ENCODE results near the gene ANKRD40. TPM values are rescaled to one million over a fixed set of nuclear protein-coding genes. Genes with fewer than 3 reads are reported as not detected.

Gene ANKRD40
- total and polyA plus RNA-seq, 3 donors from 2014 or later, result 24.3 to 31.7 (median 24.7) TPM

DNA sequence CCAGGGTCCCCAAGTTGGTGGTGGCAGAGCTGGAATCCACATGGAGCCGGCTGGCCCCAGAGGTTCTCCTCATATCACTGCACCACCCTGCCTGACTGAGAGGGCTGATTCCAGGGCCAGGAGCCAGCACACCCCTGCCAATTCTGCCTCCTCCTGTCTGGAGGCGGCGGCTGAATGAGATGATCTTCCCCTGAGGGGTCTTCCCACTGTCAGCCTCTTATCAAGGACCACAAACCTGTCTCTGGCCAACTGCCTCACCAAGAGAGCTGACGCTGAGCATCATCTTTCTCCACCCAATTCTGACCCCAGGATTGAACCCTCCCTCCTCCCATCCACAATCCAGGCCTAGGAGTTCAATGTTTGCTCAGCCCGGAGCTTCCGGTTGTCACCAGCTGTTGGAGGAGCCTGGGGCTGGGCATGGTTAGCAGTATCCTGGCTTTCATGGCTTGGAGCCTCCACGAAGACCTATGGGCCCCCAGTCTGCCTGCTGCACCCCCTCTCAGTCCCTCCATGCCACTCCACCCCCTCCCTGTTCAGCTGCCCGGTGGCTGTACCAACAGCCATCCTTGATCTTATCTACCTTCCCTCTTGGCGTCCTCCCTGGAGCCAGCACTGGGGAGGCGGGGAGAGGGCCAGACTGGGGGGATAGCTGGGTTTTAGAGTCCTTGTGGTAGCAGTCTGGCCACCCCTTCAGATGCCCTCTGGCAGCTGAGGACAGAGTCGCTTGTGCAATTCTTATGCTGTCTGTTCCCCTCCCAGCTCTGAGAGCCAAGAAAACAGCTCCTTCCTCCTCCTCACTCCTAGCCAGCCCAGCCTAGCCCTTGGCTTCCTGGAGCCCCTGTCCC, 47.5 kb downstream of the ANKRD40 start:
- no peaks in the 10 kb centered on the region for H3K27me3 ChIP-seq
- H3K36me3 ChIP-seq (ENCODE audit: low read depth, missing control alignments), result no peaks in the 10 kb centered on the region
- H3K27ac ChIP-seq, result no peak overlapping the region
- H3K4me3 ChIP-seq, result no peak overlapping the region
- no peak for TF ChIP-seq POLR2A (IDR thresholded peaks at IDR 0.05)
- TF ChIP-seq, protein P1, sequence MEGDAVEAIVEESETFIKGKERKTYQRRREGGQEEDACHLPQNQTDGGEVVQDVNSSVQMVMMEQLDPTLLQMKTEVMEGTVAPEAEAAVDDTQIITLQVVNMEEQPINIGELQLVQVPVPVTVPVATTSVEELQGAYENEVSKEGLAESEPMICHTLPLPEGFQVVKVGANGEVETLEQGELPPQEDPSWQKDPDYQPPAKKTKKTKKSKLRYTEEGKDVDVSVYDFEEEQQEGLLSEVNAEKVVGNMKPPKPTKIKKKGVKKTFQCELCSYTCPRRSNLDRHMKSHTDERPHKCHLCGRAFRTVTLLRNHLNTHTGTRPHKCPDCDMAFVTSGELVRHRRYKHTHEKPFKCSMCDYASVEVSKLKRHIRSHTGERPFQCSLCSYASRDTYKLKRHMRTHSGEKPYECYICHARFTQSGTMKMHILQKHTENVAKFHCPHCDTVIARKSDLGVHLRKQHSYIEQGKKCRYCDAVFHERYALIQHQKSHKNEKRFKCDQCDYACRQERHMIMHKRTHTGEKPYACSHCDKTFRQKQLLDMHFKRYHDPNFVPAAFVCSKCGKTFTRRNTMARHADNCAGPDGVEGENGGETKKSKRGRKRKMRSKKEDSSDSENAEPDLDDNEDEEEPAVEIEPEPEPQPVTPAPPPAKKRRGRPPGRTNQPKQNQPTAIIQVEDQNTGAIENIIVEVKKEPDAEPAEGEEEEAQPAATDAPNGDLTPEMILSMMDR (IDR thresholded peaks at IDR 0.05), result no peak
- DNase-seq, result no peak
- intact Hi-C loops (cut with DNase I; ENCODE audit: low total_unique reads), result no loop called here
- WGBS, 2 donors, result 54 to 72% methylated on average over 7 to 11 of the region's 11 CpGs
- peaks cover 14% of the 10 kb centered on the region for H3K4me1 ChIP-seq
- H3K9me3 ChIP-seq, result no peaks in the 10 kb centered on the region

DNA sequence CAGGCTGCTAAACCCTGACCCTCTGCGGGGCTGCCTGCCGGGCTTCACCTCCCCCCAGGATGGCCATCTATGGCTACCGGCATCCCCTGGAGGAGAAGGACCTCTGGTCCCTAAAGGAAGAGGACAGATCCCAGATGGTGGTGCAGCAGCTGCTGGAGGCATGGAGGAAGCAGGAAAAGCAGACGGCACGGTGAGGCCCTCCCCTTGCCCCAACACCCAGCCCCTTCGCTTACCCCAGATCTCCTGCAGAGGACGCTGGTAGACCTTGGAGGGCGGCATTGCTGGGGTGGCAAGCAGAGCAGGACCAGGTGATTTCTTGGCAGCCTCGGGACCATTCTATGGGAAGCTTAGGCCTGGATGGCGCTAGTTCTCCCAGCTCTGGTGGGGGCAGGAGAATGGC, 48.5 kb downstream of the ANKRD40 start:
- Histone ChIP-seq H3K36me3 (ENCODE audit: low read depth, missing control alignments) (no peaks in the 10 kb centered on the region), H3K27ac (no peak overlapping the region), H3K4me1 (peaks cover 14% of the 10 kb centered on the region), H3K27me3 (no peaks in the 10 kb centered on the region), H3K9me3 (no peaks in the 10 kb centered on the region), H3K4me3 (no peak overlapping the region)
- WGBS, 2 donors, result 91 to 100% methylated on average over 5 to 10 of the region's 10 CpGs
- intact Hi-C loops (cut with DNase I; ENCODE audit: low total_unique reads), result no loop called here
- TF ChIP-seq, protein P1 (IDR thresholded peaks at IDR 0.05), result no peak
- no peak for TF ChIP-seq POLR2A (IDR thresholded peaks at IDR 0.05)
- no peak for DNase-seq

DNA sequence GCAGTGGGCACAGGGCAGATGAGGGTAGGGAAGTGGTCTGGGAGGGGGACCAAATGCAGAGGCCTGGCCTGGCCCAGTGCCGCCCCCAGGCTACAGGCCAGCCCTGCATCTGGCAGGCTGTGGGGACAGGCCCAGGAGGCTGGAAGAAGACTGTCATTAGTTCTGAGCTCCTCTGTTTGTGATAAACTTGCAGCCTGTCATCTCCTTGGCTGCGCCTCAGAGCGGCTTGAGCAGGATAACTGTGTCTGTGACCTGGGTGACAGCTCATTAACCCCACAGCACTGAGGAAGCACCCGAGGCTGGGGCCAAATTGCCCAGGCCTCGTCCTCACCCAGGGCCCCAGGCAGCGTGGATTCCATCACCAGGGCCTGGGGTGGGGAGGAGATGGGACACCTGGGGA, 49.1 kb downstream of the ANKRD40 start:
- no peak overlapping the region for H3K27ac ChIP-seq
- H3K4me1 ChIP-seq, result peaks cover 14% of the 10 kb centered on the region
- no peaks in the 10 kb centered on the region for H3K36me3 ChIP-seq (ENCODE audit: low read depth, missing control alignments)
- no peak for TF ChIP-seq POLR2A (IDR thresholded peaks at IDR 0.05)
- TF ChIP-seq, protein P1 (IDR thresholded peaks at IDR 0.05), result no peak
- H3K4me3 ChIP-seq, result no peak overlapping the region
- no peaks in the 10 kb centered on the region for H3K27me3 ChIP-seq
- DNase-seq, result no peak
- H3K9me3 ChIP-seq, result no peaks in the 10 kb centered on the region
- 89 to 91% methylated on average over 4 to 6 of the region's 6 CpGs for WGBS, 2 donors
- intact Hi-C loops (cut with DNase I; ENCODE audit: low total_unique reads), result no loop called here

DNA sequence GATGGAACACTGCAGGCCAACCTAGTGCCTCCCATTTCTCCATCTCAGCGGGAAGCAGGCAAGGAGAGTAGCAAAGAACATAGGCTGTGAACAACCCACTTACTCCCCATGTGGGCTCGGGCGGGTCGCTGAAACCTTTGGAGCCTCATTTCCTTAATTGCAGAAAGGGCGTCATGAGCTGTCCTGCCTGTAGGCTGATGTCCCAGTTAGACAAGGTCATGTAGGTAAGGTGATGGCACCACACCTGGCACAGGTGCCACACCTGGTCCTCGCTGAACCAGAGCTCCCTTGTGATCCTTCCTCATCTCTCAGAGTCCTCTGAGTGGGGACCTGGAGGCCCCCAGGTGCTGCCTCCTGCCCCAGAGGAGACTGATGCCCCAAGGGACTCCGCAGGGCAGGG, 50.1 kb downstream of the ANKRD40 start:
- Histone ChIP-seq H3K36me3 (ENCODE audit: low read depth, missing control alignments) (no peaks in the 10 kb centered on the region), H3K4me3 (no peak overlapping the region), H3K27ac (no peak overlapping the region), H3K9me3 (no peaks in the 10 kb centered on the region), H3K27me3 (no peaks in the 10 kb centered on the region), H3K4me1 (peaks cover 14% of the 10 kb centered on the region)
- WGBS, 2 donors, result 94 to 96% methylated on average over 5 to 7 of the region's 7 CpGs
- DNase-seq, result no peak
- TF ChIP-seq POLR2A (IDR thresholded peaks at IDR 0.05), result no peak
- TF ChIP-seq, protein P1 (IDR thresholded peaks at IDR 0.05), result no peak
- intact Hi-C loops (cut with DNase I; ENCODE audit: low total_unique reads), result no loop called here

DNA sequence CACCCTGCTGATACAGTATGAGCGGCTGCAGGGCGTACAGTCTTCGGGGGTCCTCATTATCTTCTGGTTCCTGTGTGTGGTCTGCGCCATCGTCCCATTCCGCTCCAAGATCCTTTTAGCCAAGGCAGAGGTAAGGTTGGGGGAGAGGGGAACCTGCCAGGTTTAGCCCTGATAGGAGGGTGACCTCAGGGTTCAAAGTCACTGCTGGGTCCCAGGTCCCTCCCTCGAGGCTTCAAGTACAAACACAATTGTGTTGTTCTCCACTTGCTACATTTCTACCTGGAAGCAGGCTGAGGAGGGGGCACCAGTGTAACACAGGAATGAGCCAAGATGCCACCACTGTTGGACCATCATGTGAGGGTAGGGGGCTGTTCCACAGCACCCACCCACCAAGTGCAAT, 50.7 kb downstream of the ANKRD40 start:
- Histone ChIP-seq H3K4me3 (no peak overlapping the region), H3K27ac (no peak overlapping the region), H3K36me3 (ENCODE audit: low read depth, missing control alignments) (no peaks in the 10 kb centered on the region), H3K4me1 (peaks cover 14% of the 10 kb centered on the region), H3K9me3 (no peaks in the 10 kb centered on the region), H3K27me3 (no peaks in the 10 kb centered on the region)
- WGBS, 2 donors, result 87 to 89% methylated on average over 6 to 7 of the region's 7 CpGs
- DNase-seq, result no peak
- no peak for TF ChIP-seq POLR2A (IDR thresholded peaks at IDR 0.05)
- TF ChIP-seq, protein P1 (IDR thresholded peaks at IDR 0.05), result no peak
- intact Hi-C loops (cut with DNase I; ENCODE audit: low total_unique reads), result no loop called here
